Naive thymus-derived CD8-positive, alpha-beta T cell (primary cell): Measurements from ENCODE around the gene ZNF467. TPM values are rescaled to one million over a fixed set of nuclear protein-coding genes. Genes with fewer than 3 reads are reported as not detected.

Source experiments
- ATAC-seq, 2 donors: fragments of 150-1000 bp; cut with Tn5 transposase in 1 of 2; sonication (Bioruptor Pico), chemical (Tn5 transposase) in 1 of 2; 1 replicate in 1 of 2; 2 replicates in 1 of 2; pipeline ENCODE4 v1.10.0; 2021; ENCODE audit warnings: mild to moderate bottlenecking in 2 of 2, moderate library complexity in 2 of 2
- POLR2A ChIA-PET: fragments of 350-600 bp; sonication (Branson Sonifier 250); formaldehyde crosslinking; loops from one replicate; lab custom pipeline; 2021; ENCODE audit warnings: antibody characterized with exemption; lab: Charles Lee
- DNase-seq, 10 donors: peaks; one replicate each; pipeline versions ENCODE4 v3.0.0 to v3.0.0-alpha.2; 2020 to 2022
- H3K27ac Mint-ChIP-seq, 10 donors: one replicate each; pipeline ENCODE4 v1.8.0; 2020 to 2022; ENCODE audit warnings: mild to moderate bottlenecking in 10 of 10, mixed read lengths in 10 of 10, moderate library complexity in 4 of 10, inconsistent platforms in 1 of 10
- H3K27me3 Mint-ChIP-seq, 5 donors: one replicate each; pipeline ENCODE4 v1.8.0; 2021 to 2022; ENCODE audit warnings: mixed read lengths in 5 of 5
- H3K36me3 Mint-ChIP-seq, 3 donors: one replicate each; pipeline ENCODE4 v1.8.0; 2020 to 2022; ENCODE audit warnings: mixed read lengths in 3 of 3, mild to moderate bottlenecking in 2 of 3, inconsistent platforms in 1 of 3
- H3K4me1 Mint-ChIP-seq, 4 donors: one replicate each; pipeline ENCODE4 v1.8.0; 2021 to 2022; ENCODE audit warnings: mixed read lengths in 4 of 4
- H3K4me3 Mint-ChIP-seq, 10 donors: one replicate each; pipeline ENCODE4 v1.8.0; 2020 to 2022; ENCODE audit warnings: mild to moderate bottlenecking in 10 of 10, mixed read lengths in 10 of 10, moderate library complexity in 6 of 10, inconsistent platforms in 1 of 10
- H3K9me3 Mint-ChIP-seq, 9 donors: one replicate each; pipeline ENCODE4 v1.8.0; 2020 to 2022; ENCODE audit warnings: mixed read lengths in 9 of 9, mild to moderate bottlenecking in 3 of 9, inconsistent platforms in 1 of 9, moderate library complexity in 1 of 9
- polyA plus RNA-seq, 3 donors: library from polyadenylated mRNA; unstranded; fragments of 300-500 nt; fragmentation: Illumina TruSeq; gene quantifications; one replicate each; pipeline ENCODE4 v1.2.3, GENCODE V29; 2021
- total RNA-seq, 8 experiments: library from RNA in 2 of 8; stranded (reverse) in 2 of 8; gene quantifications; one replicate each; pipeline ENCODE4 v1.2.3 and lab custom pipeline; 2021 to 2026

ZNF467 gene
- total and polyA plus RNA-seq, 5 experiments from 2014 or later = 0.88 to 4.8 (median 2.4) TPM

DNA sequence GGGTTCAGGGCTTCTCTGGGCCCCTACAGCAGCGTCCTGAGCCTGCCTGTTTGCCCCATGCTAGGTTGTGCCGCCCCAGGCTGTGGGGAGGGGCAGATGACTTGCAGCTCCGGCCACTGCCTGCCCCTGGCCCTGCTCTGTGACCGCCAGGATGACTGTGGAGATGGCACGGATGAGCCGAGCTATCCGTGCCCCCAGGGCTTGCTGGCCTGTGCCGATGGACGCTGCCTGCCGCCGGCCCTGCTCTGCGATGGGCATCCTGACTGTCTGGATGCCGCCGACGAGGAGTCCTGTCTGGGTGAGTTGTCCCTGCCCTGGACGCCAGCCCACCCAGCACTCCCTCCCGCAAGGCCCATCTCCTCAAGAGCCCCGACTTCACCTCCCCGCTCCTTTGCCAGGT is 15.7 kb upstream of the ZNF467 start:
- Mint-ChIP-seq H3K4me3 (no peak overlapping the region), H3K36me3 (no peaks in the 10 kb centered on the region), H3K27me3 (peaks cover 3 to 38% (median 12%) of the 10 kb centered on the region in 5 donors), H3K27ac (no peak overlapping the region), H3K9me3 (no peaks in the 10 kb centered on the region), H3K4me1 (peaks cover 0 to 4% (median 3%) of the 10 kb centered on the region in 4 donors)
- no peak for ATAC-seq
- POLR2A ChIA-PET = no interaction called here
- DNase-seq = no peak

DNA sequence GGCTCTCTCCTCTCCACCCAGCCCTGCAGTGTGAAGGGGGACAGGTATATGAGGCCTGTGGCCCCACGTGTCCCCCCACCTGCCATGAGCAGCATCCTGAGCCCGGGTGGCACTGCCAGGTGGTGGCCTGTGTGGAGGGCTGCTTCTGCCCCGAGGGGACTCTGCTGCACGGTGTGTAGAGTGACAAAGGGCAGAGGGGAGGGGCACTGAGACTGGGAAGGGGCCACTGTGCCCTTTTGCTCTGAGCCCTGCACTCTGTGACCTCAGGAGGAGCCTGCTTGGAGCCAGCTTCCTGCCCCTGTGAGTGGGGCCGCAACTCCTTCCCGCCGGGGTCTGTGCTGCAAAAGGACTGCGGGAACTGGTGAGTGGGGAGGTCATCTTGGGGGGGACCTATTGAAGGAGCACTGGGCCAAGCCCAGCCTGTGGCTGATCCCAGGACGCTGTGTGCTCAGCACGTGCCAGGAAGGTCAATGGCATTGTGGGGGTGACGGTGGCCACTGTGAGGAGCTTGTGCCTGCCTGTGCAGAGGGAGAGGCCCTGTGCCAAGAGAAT is 15.0 kb upstream of the ZNF467 start:
- POLR2A ChIA-PET = no interaction called here
- H3K27me3 Mint-ChIP-seq = peaks cover 2 to 37% (median 10%) of the 10 kb centered on the region in 5 donors
- no peaks in the 10 kb centered on the region for H3K36me3 Mint-ChIP-seq
- no peaks in the 10 kb centered on the region for H3K9me3 Mint-ChIP-seq
- no peak overlapping the region for H3K27ac Mint-ChIP-seq
- peak overlapping the region in 1 of 10 donors; percentile 22 for H3K4me3 Mint-ChIP-seq
- H3K4me1 Mint-ChIP-seq = peaks cover 0 to 4% (median 3%) of the 10 kb centered on the region in 4 donors
- ATAC-seq (no peak), DNase-seq (no peak)

DNA sequence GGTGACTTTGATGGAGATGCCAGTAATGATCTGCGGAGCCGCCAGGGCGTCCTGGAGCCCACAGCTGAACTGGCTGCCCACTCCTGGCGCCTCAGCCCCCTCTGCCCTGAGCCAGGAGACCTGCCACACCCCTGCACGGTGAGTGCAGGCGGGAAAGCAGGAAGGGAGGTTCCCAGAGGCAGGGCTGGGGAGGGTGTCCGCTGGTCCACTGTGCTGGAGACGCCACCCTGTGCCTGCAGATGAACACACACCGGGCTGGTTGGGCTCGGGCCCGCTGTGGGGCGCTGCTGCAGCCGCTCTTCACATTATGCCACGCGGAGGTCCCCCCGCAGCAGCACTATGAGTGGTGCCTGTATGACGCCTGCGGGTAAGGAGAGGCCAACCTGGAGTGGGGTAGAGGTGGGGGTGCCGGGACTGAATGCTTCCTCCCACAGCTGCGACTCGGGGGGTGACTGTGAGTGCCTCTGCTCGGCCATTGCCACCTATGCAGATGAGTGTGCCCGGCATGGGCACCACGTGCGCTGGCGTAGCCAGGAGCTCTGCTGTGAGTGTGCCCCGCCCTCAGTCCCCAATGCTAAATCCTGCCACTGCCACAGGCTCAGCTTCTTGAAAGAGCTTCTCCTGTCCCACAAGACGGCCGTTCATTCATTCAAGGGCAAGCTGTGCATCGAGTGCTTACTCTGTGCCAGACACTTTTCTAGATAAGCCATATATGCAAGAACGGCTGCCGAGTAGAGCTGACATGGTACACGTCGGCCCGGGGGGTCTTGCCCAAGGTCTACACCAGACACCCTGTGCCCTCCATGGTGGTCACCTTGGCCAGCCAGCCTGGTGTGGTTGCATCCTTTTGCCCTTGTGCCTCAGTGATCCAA is 14.3 kb upstream of the ZNF467 start:
- H3K4me3 Mint-ChIP-seq = peak overlapping the region in 5 of 10 donors; percentile 2 to 41 (median 14)
- H3K4me1 Mint-ChIP-seq = peaks cover 0 to 4% (median 3%) of the 10 kb centered on the region in 4 donors
- H3K9me3 Mint-ChIP-seq = no peaks in the 10 kb centered on the region
- no peaks in the 10 kb centered on the region for H3K36me3 Mint-ChIP-seq
- ATAC-seq (peak in 1 of 2 donors; percentile 92), DNase-seq (peak in 2 of 10 donors; percentile 9 to 57)
- POLR2A ChIA-PET = no interaction called here
- peak overlapping the region in 1 of 10 donors; percentile 53 for H3K27ac Mint-ChIP-seq
- peaks cover 2 to 31% (median 10%) of the 10 kb centered on the region in 5 donors for H3K27me3 Mint-ChIP-seq

DNA sequence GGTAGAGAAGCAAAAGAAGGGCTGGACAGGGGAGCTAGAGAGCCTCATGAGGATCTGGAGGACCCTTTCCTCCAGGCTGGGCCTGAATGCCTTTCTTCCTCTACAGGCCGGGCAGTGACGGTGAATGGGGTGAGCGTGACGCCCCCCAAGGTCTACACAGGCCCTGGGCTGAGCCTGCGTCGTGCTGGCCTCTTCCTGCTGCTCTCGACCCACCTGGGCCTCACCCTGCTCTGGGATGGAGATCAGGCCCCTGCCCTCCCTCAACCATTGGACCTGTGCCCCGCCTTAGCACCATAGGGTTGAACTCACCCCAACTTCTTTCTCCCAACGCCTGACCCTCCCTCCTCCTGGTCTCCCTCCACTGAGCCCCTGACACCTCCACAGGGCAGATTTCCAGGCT is 12.6 kb upstream of the ZNF467 start:
- Mint-ChIP-seq H3K36me3 (no peaks in the 10 kb centered on the region), H3K9me3 (no peaks in the 10 kb centered on the region), H3K27ac (peak overlapping the region in 1 of 10 donors; percentile 54), H3K27me3 (peaks cover 2 to 19% (median 9%) of the 10 kb centered on the region in 5 donors), H3K4me1 (peaks cover 0 to 9% (median 4%) of the 10 kb centered on the region in 4 donors), H3K4me3 (no peak overlapping the region)
- no peak for DNase-seq
- POLR2A ChIA-PET = no interaction called here
- no peak for ATAC-seq

DNA sequence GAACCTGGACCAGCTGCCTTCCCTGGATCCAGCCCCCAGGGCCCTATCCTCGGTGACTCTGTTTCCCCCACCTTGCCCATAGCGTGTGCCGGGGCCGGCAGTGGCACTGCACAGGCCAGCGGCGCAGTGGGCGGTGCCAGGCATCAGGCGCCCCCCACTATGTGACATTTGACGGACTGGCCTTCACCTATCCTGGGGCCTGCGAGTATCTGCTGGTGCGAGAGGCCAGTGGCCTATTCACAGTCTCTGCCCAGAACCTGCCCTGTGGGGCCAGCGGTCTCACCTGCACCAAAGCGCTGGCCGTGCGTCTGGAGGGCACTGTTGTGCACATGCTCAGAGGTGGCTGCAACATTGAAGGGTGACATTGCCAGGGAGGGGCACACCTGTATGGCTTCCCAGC is 12.0 kb upstream of the ZNF467 start:
- Mint-ChIP-seq H3K4me3 (no peak overlapping the region), H3K27me3 (peaks cover 0 to 14% (median 7%) of the 10 kb centered on the region in 5 donors), H3K27ac (no peak overlapping the region), H3K9me3 (no peaks in the 10 kb centered on the region), H3K36me3 (no peaks in the 10 kb centered on the region), H3K4me1 (peaks cover 0 to 9% (median 3%) of the 10 kb centered on the region in 4 donors)
- ATAC-seq = no peak
- POLR2A ChIA-PET = no interaction called here
- DNase-seq = no peak

DNA sequence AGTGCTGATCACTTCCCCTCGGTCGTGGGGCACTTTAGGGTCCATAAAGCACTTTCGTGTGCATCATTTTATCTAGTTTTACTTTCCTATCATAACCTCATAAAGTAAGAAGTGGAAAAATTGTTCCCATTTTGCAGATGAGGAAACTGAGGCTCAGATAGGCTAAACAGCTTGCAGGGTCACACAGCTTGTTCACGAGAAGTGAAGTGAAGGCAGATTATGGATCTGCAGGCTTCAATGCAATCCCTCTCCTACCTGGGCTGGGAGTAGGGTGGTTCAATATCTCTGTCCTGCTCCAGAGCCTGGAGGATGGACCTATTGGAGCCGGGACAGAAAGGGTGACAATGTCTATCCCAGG is 10.8 kb upstream of the ZNF467 start:
- H3K9me3 Mint-ChIP-seq = no peaks in the 10 kb centered on the region
- POLR2A ChIA-PET = no interaction called here
- ATAC-seq (no peak), DNase-seq (no peak)
- peaks cover 0 to 9% (median 1%) of the 10 kb centered on the region in 4 donors for H3K4me1 Mint-ChIP-seq
- H3K4me3 Mint-ChIP-seq = no peak overlapping the region
- peaks cover 0 to 4% (median 3%) of the 10 kb centered on the region in 5 donors for H3K27me3 Mint-ChIP-seq
- peak overlapping the region in 1 of 10 donors; percentile 24 for H3K27ac Mint-ChIP-seq
- no peaks in the 10 kb centered on the region for H3K36me3 Mint-ChIP-seq

DNA sequence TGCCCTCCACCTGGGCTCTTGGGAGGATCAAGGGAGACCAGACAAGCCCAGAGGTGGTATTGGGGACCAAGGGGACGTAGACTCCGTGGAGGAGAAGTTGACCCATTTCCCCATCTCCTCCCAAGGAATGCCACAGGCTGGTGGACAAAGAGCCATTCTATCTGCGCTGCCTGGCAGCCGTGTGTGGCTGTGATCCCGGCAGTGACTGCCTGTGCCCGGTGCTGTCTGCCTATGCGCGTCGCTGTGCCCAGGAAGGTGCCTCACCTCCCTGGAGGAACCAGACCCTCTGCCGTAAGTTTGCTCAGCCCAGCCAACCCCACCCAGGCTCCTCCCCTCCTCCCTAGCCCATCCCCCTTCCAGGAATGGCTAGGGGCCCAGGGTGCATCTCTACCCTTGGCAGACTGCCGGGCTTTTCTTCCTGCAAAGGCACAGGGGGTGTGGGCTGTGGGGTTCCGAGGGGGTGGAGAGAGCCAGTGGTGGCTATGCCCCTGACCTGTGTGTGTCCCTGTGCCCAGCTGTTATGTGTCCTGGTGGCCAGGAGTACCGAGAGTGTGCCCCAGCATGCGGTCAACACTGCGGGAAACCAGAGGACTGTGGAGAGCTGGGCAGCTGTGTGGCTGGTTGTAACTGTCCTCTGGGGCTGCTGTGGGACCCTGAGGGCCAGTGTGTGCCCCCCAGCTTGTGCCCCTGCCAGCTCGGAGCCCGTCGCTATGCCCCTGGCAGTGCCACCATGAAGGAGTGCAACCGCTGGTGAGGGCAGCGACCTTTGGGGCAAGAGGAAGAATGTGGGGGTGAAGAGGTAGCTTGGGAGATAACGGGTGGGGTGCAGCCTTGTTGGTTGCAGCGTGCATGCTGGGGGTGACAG is 10.2 kb upstream of the ZNF467 start:
- Mint-ChIP-seq H3K27me3 (peaks cover 0 to 1% (median under 1%) of the 10 kb centered on the region in 5 donors), H3K9me3 (no peaks in the 10 kb centered on the region), H3K4me3 (no peak overlapping the region), H3K36me3 (no peaks in the 10 kb centered on the region), H3K4me1 (peaks cover 0 to 8% (median 1%) of the 10 kb centered on the region in 4 donors), H3K27ac (peak overlapping the region in 1 of 10 donors; percentile 24)
- ATAC-seq = no peak
- no peak for DNase-seq
- POLR2A ChIA-PET = no interaction called here

DNA sequence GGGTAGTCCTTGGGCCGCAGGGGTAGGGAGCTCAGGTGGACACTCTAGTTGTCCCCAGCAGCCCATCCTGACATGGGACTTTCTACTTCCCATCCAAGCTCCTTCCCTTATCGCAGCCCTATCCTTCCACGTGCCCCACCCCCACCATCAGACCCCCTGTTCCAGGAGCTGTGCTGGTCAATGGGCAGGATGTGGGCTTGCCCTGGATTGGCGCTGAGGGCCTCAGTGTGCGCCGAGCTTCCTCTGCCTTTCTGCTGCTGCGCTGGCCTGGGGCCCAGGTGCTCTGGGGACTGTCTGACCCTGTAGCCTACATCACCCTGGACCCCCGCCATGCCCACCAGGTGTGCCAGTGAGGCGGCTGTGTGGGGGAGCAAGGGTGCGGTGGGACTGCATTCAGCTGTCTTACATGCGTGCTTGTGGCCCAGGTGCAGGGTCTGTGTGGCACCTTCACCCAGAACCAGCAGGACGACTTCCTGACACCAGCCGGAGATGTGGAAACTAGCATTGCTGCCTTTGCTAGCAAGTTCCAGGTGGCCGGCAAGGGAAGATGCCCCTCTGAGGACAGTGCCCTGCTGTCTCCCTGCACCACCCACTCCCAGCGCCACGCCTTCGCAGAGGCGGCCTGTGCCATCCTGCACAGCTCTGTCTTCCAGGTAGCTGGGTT is 9.4 kb upstream of the ZNF467 start:
- no peak for DNase-seq
- Mint-ChIP-seq H3K36me3 (no peaks in the 10 kb centered on the region), H3K27ac (peak overlapping the region in 1 of 10 donors; percentile 44), H3K27me3 (no peaks in the 10 kb centered on the region), H3K4me3 (no peak overlapping the region), H3K9me3 (no peaks in the 10 kb centered on the region), H3K4me1 (peaks cover 0 to 7% (median 1%) of the 10 kb centered on the region in 4 donors)
- POLR2A ChIA-PET = no interaction called here
- ATAC-seq = no peak

DNA sequence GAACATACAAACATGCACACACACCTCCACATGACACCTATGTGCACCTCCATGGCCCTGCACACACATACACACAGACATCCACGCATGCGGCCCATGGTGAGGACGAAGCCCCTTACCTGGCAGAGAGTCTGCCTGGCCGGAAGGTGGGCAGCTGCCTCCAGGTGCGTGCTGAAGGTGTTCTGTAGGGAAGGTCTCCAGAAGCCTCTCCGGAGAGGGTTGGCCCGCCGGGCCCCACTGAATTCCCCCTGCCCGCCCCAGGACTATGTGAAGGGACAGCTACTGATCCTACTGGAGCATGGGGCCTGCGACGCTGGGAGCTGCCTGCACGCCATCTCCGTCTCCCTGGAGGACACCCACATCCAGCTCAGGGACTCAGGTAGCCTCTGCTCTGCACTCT is 8.5 kb upstream of the ZNF467 start:
- no peaks in the 10 kb centered on the region for H3K27me3 Mint-ChIP-seq
- no peak for DNase-seq
- H3K9me3 Mint-ChIP-seq = no peaks in the 10 kb centered on the region
- H3K27ac Mint-ChIP-seq = no peak overlapping the region
- ATAC-seq = no peak
- POLR2A ChIA-PET = no interaction called here
- H3K4me1 Mint-ChIP-seq = peaks cover 0 to 6% (median 1%) of the 10 kb centered on the region in 4 donors
- H3K36me3 Mint-ChIP-seq = no peaks in the 10 kb centered on the region
- H3K4me3 Mint-ChIP-seq = no peak overlapping the region

DNA sequence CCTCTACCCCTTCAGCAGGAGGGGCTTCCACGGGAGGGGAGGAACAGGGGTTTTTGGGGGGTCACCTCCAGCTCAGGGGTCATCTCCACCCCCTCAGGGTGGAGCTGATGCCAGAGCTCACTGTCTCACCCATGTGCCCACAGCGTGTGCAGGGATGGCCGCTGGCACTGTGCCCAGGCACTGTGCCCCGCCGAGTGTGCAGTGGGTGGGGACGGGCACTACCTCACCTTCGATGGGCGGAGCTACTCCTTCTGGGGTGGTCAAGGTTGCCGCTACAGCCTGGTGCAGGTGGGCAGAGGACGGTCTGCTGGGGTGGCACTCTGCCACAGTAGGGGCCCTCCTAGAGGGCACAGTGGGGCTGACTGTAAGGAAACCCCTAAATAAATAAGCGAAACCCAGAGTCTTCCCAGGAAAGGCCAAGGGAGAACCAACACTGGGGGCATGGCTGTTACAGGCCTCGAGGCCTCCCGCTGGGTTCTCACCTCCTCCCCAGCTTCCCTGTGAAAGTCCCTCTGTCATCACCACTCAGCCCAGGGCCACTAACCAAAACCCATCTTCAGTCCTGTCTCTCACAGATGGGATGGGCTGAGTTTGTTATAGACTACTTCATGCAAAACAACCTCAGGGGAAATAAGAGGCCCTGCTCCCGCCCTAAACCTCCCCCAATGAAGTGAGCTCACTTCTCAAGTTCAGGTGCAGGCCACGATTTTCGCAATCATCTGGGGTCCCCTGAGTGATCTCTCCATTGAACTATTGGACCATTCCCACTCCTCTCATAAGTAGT is 7.4 kb upstream of the ZNF467 start:
- Mint-ChIP-seq H3K36me3 (no peaks in the 10 kb centered on the region), H3K27ac (peak overlapping the region in 1 of 10 donors; percentile 30), H3K27me3 (no peaks in the 10 kb centered on the region), H3K9me3 (no peaks in the 10 kb centered on the region), H3K4me1 (peaks cover 0 to 9% (median 3%) of the 10 kb centered on the region in 4 donors), H3K4me3 (no peak overlapping the region)
- no peak for DNase-seq
- ATAC-seq = no peak
- POLR2A ChIA-PET = no interaction called here

DNA sequence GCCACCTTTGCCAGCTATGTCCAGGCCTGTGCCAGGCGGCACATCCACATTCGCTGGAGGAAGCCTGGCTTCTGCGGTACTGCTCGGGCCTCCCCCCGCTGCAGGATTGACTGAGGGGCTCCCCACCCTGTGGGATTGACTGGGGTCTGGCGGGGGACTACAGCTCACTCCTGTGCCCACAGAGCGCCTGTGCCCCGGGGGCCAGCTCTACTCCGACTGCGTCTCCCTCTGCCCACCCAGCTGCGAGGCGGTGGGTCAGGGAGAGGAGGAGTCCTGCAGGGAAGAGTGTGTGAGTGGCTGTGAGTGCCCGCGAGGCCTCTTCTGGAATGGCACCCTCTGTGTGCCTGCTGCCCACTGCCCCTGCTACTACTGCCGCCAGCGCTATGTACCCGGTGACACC is 6.7 kb upstream of the ZNF467 start:
- DNase-seq (no peak), ATAC-seq (no peak)
- Mint-ChIP-seq H3K27me3 (no peaks in the 10 kb centered on the region), H3K27ac (no peak overlapping the region), H3K36me3 (no peaks in the 10 kb centered on the region), H3K4me1 (peaks cover 4 to 9% (median 4%) of the 10 kb centered on the region in 4 donors), H3K4me3 (no peak overlapping the region), H3K9me3 (no peaks in the 10 kb centered on the region)
- POLR2A ChIA-PET = no interaction called here

DNA sequence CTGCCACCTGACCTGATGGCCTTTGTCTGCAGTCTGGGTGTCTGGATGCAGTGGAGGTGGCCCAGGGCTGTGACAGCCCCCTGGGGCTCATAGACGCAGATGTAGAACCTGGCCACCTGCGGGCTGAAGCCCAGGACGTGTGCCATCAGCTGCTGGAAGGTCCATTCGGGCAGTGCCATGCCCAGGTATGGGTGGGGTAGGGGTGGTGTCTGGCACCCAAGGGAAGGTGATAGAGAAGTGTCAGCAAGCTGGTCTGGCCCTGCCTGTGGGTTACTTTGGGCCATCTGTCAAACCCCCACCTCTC is 6.1 kb upstream of the ZNF467 start:
- DNase-seq = no peak

More for the DNA sequence above, 6.1 kb upstream of the ZNF467 start:
- ATAC-seq = no peak
- POLR2A ChIA-PET = no interaction called here
- Mint-ChIP-seq H3K4me1 (peaks cover 5 to 9% (median 7%) of the 10 kb centered on the region in 4 donors), H3K27me3 (no peaks in the 10 kb centered on the region), H3K36me3 (no peaks in the 10 kb centered on the region), H3K27ac (no peak overlapping the region), H3K4me3 (no peak overlapping the region), H3K9me3 (no peaks in the 10 kb centered on the region)
